RWPE2 (cell line): ENCODE results near the gene KRTAP10-3.
A peak's percentile ranks its signal among the peaks of the same experiment; 100 is the strongest.

Experiments used
- ATAC-seq: fragments of 200-7000 bp; cut with Tn5 transposase; 3 replicates; pipeline ENCODE4 v1.9.1; 2021; ENCODE audit warnings: low read depth
- DNase-seq: peaks from one replicate; pipeline ENCODE4 v3.0.0-alpha.2; 2020; ENCODE audit warnings: low spot score
- H3K27ac ChIP-seq: fragments of 450-650 bp; 2 replicates; pipeline ENCODE4 v1.5.1; 2017; ENCODE audit warnings: mild to moderate bottlenecking; ENCODE audit not compliant: poor library complexity, severe bottlenecking
- H3K27me3 ChIP-seq: fragments of 250-450 bp; sonication (Bioruptor Pico); 2 replicates; pipeline ENCODE4 v1.5.1; 2021; ENCODE audit warnings: mild to moderate bottlenecking, moderate library complexity; ENCODE audit not compliant: insufficient read depth, poor library complexity, severe bottlenecking
- H3K36me3 ChIP-seq: fragments of 250-450 bp; sonication (Bioruptor Pico); 2 replicates; pipeline ENCODE4 v1.5.1; 2020; ENCODE audit warnings: low read depth, mild to moderate bottlenecking, moderate library complexity
- H3K4me1 ChIP-seq: fragments of 250-450 bp; sonication (Bioruptor Pico); 2 replicates; pipeline ENCODE4 v1.5.1; 2021; ENCODE audit warnings: mild to moderate bottlenecking, moderate library complexity; ENCODE audit not compliant: insufficient read depth, poor library complexity, severe bottlenecking
- H3K4me3 ChIP-seq: fragments of 250-450 bp; sonication (Bioruptor Pico); 2 replicates; pipeline ENCODE4 v1.5.1; 2021; ENCODE audit warnings: mild to moderate bottlenecking, moderate library complexity; ENCODE audit not compliant: severe bottlenecking
- H3K9me3 ChIP-seq: fragments of 250-450 bp; sonication (Bioruptor Pico); 2 replicates; pipeline ENCODE4 v1.5.1; 2021; ENCODE audit warnings: mild to moderate bottlenecking, moderate library complexity; ENCODE audit not compliant: severe bottlenecking
- CTCF ChIP-seq: fragments of 450-650 bp; IDR thresholded peaks from one replicate; pipeline ENCODE4 v1.5.1; 2017; ENCODE audit warnings: mild to moderate bottlenecking, moderate library complexity; ENCODE audit not compliant: poor library complexity, severe bottlenecking

The KRTAP10-3 gene

DNA sequence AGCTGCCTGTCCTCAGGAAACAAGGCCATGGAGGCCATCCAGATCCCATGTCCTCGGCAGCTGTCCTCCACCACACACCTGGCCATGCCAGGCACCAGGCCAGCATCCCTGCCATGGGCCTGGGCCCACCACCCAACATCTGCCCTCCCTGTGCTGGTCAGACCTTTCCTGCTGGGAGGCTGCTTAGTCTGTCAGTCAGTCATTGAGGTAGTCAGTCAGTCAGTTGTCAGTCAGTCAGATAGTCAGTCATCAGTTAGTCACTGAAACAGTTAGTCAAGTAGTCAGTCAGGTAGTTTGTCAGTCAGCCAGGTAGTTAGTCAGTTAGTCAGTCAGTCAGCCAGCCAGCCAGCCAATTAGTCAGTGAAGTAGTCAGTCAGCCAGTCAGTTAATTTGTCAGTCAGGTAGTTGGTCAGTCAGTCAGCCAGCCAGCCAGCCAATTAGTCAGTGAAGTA, 35.8 kb downstream of the KRTAP10-3 start:
- peaks cover 7% of the 10 kb centered on the region for H3K9me3 ChIP-seq
- no peak overlapping the region for H3K27ac ChIP-seq
- no peak for DNase-seq
- no peak overlapping the region for H3K4me3 ChIP-seq
- TF ChIP-seq CTCF = no peak
- no peaks in the 10 kb centered on the region for H3K36me3 ChIP-seq
- no peak for ATAC-seq
- H3K4me1 ChIP-seq = no peaks in the 10 kb centered on the region
- no peaks in the 10 kb centered on the region for H3K27me3 ChIP-seq

DNA sequence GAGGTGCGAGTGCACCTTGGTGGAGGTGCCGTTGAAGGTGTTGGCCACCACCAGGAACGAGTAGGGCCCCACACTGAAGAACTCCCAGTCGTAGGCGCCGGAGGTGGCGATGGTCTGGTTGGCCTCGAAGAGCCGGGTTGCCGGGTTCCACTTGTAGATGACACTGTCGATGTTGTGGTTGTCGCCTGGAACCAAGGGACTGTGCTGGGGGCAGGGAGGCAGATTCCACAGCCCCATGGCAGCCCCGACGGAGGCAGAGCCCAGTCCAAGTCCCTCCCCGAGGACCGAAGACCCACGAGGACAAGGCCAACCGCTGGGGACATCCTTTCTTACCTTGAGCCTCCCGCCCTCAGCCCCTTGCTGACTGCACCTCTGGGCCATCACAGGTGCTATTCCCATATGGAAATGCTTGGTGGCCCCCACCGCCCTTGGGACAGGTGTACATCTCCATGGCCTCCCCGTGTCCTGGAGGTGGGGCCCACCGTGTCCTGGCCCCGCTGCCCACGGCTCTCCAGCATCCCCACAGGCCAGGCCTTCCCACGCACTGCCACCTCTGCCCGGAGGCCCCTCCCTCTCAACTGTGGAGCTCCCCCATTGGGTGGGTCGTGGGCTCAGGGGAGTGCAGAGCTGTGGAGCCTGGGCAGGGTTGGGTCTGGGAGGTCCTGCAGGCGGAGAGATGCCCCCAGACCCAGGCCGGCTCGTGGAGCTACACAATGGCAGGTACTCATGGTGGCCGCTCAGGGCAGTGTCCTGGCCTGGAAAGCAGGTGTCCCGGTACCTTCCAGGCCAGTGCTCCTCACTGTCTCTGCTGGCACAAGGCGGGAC, 36.5 kb downstream of the KRTAP10-3 start:
- ATAC-seq (no peak), DNase-seq (peak; percentile 47)
- no peak for TF ChIP-seq CTCF
- H3K27me3 ChIP-seq = no peaks in the 10 kb centered on the region
- H3K4me3 ChIP-seq = no peak overlapping the region
- H3K36me3 ChIP-seq = no peaks in the 10 kb centered on the region
- no peaks in the 10 kb centered on the region for H3K4me1 ChIP-seq
- no peak overlapping the region for H3K27ac ChIP-seq
- peaks cover 7% of the 10 kb centered on the region for H3K9me3 ChIP-seq

DNA sequence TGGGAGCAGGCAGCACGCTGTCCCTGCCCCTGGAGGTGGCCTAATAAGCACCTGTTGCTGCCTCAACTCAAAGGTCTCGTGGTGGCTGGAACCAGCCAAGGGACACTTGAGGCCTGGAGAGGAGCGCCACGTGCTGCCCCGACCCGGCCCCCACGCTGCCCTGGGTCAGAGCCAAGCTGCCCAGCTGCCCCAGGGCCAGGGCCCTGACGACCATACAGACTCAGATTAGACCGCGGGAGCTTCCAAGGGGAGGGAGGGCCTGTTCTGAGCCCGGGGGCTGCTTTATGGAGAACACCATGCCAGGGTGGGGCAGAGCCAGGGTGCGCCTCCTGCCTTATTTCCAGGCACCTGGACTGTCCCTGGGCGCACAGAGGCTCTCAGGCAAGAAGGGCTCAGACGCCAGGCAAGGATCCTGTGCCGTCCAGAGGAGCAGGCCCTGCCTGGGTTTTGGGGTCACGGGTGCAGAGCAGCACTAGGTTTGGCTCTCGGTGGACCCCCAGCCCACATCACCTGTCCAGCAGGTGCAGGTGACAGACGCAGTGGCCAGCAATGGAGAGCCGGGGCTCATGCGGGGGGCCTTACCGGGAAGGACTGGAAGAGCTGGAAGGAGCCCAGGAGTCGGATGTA, 37.2 kb downstream of the KRTAP10-3 start:
- no peaks in the 10 kb centered on the region for H3K4me1 ChIP-seq

DNA sequence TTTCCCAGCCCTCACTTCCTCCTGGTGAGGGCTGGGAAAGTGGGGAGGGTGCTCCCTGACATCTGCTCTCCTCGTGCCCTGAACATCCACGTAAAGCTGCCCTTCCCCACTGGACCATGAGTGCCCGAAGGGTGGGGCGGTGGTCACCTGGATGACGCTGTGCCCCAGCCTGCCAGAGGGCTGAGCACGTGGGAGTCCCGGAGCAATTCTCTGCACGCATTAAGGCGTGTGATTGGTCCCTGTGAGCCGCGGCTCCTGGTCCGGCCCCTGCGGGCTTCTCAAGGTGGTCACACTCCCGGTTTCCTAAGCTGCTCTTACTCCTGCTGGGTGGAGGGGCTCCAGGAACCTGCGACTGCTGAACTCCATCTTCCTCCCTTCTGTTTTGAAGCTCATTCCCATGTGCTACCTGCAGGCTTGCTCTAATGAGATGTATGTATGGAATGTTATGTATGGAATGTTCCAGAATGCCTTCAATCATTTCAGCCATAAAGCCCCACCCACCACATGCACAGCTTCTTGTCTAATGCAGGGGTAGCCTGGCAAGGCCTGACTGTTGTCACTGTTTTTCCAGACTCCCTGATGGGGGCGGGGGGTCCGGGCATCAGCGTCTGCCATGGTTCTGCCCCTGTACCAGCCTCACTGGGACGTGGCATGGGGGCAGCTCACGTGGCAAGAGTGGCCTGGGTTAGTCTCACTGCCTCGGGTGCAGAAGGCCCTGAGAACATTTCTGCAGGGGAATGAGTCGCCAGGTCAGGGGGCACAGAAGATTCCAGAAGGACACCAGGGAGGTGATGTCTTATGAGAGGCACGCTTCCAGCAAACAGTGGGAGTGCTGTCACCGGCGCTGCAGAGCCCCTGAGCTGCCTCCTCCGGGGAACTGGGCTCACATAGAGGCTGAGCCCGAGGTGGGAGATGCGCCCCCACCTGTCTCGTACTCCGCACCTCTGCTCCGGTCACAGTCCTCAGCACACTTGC, 38.0 kb downstream of the KRTAP10-3 start:
- H3K4me3 ChIP-seq = no peak overlapping the region
- ATAC-seq = no peak
- peak; percentile 34 for DNase-seq
- no peaks in the 10 kb centered on the region for H3K27me3 ChIP-seq
- no peaks in the 10 kb centered on the region for H3K36me3 ChIP-seq
- no peak for TF ChIP-seq CTCF
- peaks cover 7% of the 10 kb centered on the region for H3K9me3 ChIP-seq
- H3K4me1 ChIP-seq = no peaks in the 10 kb centered on the region
- no peak overlapping the region for H3K27ac ChIP-seq

More for the DNA sequence above, 37.2 kb downstream of the KRTAP10-3 start:
- Histone ChIP-seq H3K4me3 (no peak overlapping the region), H3K27ac (no peak overlapping the region), H3K27me3 (no peaks in the 10 kb centered on the region), H3K9me3 (peaks cover 7% of the 10 kb centered on the region), H3K36me3 (no peaks in the 10 kb centered on the region)
- TF ChIP-seq CTCF = no peak
- peak; percentile 40 for DNase-seq
- no peak for ATAC-seq
